Measurements from ENCODE around the gene SPNS3.

Gene SPNS3

DNA sequence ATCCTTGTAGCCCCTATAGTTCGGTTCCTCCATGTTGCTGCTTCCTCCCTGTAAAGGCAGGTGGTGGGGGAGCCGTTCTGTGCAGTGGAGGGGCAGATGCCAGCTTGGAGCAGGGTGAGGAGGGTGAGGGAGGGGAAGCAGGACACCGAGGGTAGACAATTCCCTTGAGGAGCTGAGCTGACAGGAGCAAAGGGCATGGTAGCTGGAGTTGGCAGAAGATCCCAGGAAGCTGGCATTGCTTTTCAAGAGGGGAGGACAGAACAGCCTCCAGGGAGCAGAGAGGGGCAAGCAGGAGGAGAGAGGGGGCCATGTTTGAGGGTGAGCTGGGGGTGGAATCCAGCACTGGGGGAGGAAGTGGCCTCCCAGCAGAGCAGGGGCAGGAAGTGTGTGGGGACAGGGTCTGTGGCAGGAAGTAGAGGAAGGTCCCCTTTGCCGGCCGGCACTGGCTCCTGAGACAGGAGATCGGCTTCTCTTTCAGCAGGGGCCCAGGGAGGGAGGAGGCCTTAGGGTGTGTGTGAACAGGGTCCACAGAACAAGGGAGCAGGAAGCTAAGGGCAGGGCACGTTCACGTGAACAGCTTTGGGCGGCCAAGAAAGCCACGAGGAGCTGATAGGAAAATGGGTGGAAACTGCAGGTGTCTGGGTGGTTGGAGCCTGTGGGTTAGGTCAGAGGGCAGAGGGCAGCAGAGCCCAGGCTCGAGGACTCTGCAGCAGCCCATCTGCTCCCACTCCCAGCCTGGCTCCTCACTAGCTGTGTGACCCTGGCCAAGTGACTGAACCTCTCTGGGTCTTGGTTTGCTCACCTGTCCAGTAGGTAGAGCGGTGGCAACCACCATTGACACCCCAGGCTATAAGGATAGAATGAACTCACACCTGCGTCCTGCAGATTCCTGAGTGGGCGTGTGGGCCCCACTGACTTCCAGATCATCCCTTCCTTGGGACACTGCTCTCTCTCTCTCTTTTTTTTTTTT lies 47.5 kb downstream of the SPNS3 start:
- no peak overlapping the region for H3K4me3 ChIP-seq (ENCODE audit: low read depth, low read length)
- TF ChIP-seq, protein P1, sequence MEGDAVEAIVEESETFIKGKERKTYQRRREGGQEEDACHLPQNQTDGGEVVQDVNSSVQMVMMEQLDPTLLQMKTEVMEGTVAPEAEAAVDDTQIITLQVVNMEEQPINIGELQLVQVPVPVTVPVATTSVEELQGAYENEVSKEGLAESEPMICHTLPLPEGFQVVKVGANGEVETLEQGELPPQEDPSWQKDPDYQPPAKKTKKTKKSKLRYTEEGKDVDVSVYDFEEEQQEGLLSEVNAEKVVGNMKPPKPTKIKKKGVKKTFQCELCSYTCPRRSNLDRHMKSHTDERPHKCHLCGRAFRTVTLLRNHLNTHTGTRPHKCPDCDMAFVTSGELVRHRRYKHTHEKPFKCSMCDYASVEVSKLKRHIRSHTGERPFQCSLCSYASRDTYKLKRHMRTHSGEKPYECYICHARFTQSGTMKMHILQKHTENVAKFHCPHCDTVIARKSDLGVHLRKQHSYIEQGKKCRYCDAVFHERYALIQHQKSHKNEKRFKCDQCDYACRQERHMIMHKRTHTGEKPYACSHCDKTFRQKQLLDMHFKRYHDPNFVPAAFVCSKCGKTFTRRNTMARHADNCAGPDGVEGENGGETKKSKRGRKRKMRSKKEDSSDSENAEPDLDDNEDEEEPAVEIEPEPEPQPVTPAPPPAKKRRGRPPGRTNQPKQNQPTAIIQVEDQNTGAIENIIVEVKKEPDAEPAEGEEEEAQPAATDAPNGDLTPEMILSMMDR (IDR thresholded peaks at IDR 0.05; ENCODE audit: borderline replicate concordance, insufficient read depth, low read depth, low read length): no peak

DNA sequence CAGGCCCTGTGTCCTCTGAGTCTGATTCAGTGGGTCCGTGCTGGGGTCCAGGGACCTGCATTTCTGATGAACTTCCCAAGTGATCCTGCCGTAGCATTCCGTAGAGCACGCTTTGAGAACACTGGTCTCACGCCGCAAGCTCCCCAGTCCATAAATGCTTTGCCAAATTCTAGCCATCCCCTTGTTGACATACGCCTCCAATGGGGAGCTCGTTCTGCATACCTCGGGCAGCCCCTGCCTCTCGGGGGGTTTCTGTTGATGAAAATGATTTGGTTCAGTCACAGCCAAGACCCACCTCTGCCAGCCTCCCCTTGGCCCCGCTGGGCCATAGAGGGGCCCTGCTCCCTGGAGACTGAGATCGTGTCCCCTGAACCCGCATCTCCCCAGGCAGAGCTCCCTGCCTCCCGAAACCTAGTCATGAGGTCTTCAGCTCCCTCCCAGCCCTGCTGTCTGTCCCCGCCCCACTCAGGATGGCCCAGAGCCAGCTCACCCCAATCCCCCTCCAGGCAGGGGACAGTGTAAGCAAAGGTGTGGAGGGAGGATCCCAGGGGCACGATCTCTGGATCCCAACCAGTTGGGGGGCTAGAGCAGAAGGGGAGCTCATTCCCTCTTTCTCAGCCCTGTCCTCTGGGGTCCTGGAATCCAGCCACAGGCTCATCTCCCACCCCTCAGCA lies 48.7 kb downstream of the SPNS3 start:
- TF ChIP-seq, protein P1 (IDR thresholded peaks at IDR 0.05; ENCODE audit: borderline replicate concordance, insufficient read depth, low read depth, low read length): no peak
- H3K4me3 ChIP-seq (ENCODE audit: low read depth, low read length): no peak overlapping the region

DNA sequence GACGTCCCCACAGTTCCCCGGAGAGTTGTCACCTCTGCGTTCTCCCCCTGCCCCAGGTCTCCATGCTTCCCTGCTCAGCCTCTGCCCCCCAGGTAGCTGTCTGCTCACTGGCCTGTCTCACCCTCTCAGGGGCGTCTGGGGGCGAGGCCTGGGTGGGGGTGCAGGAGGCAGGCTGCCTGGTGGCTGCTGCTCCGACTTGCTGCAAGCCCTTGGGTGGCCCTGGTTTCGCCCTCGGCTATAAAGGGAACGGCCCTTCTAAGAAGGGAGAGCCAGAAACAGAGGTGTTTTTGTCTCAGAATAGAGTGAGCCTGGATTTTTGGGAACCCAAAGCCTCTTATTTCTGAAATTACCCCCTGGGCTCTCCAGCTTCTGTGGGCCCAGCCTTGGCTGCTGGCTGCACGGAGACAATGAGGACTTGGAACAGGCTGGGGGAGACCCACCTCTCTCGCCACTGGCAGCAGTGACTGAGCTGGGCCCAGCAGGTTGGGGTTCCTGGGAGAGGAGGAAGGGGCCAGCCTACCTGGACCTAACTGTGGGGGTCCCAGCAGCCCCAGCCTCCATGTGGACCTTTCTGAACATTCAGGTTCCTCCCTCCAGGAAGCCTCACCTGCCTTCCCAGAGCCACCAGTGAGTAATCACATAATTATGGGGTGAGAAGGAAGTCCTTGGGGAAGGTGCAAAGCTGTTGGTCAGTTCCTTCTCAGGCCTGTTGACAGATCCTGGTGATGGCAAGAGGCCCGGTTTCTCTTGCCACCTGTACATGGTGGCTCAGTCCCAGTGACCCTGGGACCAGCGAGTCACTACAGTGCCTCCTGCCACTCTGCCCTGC lies 49.5 kb downstream of the SPNS3 start:
- H3K4me3 ChIP-seq (ENCODE audit: low read depth, low read length): no peak overlapping the region
- TF ChIP-seq, protein P1 (IDR thresholded peaks at IDR 0.05; ENCODE audit: borderline replicate concordance, insufficient read depth, low read depth, low read length): no peak

DNA sequence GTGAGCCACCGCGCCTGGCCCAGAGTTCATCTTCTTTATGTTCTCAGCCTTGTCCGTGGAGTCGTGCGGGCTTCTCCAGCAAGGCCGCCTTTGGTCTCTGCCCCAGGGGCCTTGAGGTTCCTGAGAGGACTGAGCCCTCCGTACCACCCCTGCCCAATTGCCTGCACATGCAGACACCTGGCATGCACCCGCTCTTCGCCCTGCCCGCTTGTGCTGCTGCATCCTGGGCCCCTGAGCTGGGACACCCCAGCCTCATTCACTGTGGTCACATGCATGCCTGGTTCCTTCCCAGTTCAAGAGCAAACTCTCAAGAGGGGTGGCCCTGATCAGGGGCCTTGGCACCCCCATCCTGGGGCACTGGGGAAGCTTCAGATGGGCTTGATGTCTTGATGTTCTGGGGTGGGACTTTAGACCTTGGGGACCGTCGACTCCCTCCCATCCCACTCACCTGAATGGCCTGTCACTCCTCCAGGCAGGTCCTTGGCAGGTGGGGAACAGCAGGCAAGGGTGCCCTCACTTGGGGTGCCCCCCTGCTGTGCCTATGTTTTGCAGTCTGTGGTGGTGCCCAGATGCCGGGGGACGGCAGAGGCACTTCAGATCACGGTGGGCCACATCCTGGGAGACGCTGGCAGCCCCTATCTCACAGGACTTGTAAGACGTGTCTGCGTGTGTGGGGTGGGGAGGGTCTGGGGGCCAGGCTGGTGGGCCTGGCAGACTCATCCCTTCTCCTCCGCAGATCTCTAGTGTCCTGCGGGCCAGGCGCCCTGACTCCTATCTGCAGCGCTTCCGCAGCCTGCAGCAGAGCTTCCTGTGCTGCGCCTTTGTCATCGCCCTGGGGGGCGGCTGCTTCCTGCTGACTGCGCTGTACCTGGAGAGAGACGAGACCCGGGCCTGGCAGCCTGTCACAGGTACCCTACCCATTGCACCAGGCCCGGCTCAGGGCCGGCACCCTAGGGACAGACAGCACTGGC lies 52.2 kb downstream of the SPNS3 start:
- TF ChIP-seq, protein P1 (IDR thresholded peaks at IDR 0.05; ENCODE audit: borderline replicate concordance, insufficient read depth, low read depth, low read length): no peak
- no peak overlapping the region for H3K4me3 ChIP-seq (ENCODE audit: low read depth, low read length)

DNA sequence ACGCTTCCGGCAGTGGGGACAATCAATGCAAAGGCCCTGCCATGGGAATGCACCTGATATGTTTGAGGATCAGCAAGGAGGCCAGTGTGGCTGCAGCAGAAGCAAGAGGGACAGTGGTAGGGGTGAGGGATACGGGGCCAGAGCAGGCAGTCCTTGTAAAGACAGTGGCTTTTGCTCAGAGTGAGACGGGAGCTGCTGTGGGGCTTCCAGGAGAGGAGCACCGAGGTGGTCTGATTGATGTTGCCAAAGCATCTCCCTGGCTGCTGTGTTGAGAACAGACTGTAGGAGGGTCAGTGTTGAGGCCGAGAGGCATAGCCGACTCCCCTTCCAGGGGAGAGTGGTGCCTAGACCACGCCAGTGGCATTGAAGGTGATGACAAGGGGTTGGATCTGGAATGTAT lies 53.6 kb downstream of the SPNS3 start:
- no peak overlapping the region for H3K4me3 ChIP-seq (ENCODE audit: low read depth, low read length)
- TF ChIP-seq, protein P1 (IDR thresholded peaks at IDR 0.05; ENCODE audit: borderline replicate concordance, insufficient read depth, low read depth, low read length): no peak
